GM19467 (cell line): ENCODE results near the gene USH1G.
"Not testable (repeated sequence)": the region's sequence is repeated elsewhere in the genome, so short reads cannot be mapped to it uniquely, and the experiment has no call there.

Source experiments
- ATAC-seq: cut with Tn5 transposase; IDR thresholded peaks from one replicate; pipeline ENCODE4 v1.9.1; 2021; ENCODE audit warnings: mild to moderate bottlenecking, moderate library complexity; ENCODE audit not compliant: unreplicated experiment

Gene USH1G

DNA sequence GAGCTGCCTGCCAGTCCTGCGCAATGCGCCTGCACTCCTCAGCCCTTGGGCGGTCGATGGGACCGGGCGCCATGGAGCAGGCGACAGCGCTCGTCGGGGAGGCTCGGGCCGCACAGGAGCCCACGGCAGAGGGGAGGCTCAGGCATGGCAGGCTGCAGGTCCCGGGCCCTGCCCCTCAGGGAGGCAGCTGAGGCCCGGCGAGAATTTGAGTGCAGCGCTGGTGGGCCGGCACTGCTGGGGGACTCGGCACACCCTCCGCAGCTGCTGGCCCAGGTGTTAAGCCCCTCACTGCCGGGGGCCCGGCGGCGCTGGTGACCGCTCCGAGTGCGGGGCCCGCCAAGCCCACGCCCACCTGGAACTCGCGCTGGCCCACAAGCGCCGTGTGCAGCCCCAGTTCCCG lies 16.0 kb downstream of the USH1G start:
- no peak for ATAC-seq

DNA sequence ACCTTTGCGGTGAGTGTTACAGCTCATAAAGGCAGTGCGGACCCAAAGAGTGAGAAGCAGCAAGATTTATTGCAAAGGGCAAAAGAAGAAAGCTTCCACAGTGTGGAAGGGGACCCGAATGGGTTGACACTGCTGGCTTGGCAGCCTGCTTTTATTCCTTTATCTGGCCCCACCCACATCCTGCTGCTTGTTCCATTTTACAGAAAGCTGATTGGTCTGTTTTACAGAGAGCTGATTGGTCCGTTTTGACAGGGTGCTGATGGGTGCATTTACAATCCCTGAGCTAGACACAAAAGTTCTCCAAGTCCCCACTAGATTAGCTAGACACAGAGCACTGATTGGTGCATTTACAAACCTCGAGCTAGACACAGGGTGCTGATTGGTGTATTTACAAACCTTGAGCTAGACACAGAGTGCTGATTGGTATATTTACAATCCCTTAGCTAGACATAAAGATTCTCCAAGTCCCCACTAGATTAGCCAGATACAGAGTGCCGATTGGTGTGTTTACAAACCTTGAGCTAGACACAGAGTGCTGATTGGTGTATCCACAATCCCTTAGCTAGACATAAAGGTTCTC lies 16.8 kb downstream of the USH1G start:
- ATAC-seq, result not testable (repeated sequence)

DNA sequence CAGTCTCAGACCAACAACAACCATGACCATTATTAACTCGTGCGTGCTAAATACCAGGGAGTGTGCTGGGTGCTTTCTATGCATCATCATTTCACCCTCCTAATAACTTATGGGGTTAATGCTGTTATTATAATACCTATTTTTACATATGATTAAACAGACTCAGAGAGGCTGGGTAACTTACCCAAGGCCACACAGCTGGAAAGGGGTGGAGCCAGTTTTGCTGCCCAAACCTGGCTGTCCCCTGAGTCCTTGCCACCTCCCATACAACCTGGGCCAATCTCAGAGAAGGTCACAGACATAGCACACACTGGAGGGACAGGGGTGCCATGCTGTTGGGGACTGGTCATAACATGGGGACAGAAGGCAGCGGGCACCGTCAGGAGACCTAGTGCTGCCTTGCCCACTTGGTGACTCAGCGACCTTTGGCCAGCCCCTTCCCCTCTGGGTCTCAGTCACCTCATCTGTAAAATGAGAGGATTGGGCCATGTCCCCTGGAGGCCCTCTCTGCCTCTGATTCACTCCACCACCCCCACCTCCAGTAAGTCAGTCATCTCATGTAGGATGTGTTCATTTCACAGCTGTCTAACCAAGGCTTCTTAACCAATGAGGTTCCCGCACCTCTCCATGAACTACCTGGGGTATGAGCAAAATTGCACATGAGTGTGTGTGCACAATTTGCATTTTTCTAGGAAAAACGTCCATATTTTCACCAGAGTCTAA lies 18.2 kb downstream of the USH1G start:
- ATAC-seq, result no peak

DNA sequence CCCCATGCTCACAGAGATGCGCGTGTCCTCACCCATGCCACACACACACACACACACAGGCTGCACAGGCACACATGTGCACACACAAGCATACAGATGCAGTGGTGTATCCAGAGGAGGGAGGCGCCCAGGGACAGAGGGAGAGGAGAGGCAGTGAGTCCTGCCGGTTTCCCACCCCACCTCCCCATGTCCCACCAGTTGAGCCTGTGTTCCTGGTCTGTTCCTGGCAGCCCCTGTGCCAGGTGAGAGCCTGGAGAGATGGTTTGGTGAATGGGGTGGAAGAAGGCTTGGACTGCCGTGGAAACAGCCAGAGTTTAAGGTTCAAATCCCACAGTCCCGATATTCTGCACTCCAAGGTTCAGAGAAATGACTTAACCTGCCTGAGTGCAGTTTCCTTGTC lies 19.4 kb downstream of the USH1G start:
- no peak for ATAC-seq

DNA sequence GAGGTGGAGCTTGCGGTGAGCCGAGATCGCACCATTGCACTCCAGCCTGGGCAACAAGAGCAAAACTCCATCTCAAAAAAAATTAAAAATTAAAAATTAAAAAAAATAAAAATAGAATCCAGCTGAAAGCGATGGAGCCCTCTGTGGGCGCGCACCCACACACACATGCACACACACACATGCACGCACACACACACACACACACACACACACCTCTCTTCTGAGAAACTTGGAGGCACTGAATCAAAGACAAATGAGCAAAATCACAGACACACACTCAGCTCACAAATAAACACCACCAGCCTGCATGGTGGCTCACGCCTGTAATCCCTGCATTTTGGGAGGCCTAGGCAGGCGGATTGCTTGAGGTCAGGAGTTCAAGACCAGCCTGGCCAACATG lies 20.0 kb downstream of the USH1G start:
- no peak for ATAC-seq

DNA sequence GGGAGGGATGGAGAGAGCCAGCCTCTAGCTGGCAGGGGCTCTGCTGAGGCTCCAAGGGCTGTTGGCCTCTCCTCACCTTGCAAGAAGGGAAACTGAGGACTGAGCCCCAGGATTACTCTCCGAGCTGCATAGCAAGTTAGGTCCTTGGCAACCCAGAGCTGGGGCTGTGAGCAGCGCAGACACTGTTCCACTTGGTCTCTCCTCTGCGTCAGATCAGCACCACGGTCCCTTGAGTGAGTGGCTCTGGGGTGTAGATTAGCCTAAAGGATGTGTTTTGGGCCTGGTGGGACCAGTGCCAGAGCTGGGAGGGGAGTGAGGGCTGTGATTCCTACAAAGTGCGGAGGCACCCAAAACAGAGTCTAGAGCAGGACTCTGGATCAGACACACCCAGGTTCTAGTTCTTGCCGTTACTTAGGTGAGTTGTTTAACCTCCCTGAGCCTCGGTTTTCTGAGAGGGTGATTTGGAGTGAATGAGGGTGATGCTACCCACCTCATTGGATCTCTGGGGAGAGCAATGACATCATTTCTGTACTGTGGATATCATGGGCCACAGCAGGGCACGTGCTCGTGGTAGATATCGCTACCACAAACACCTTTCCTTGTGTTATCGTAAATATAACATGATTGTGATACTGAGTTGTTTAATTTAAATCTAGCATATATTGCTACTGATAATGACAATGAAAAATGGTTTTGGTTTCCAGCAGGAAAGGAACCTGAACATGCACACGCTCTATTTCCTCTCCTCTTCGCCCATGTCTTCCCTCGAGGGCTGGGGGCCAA lies 21.5 kb downstream of the USH1G start:
- ATAC-seq, result no peak

DNA sequence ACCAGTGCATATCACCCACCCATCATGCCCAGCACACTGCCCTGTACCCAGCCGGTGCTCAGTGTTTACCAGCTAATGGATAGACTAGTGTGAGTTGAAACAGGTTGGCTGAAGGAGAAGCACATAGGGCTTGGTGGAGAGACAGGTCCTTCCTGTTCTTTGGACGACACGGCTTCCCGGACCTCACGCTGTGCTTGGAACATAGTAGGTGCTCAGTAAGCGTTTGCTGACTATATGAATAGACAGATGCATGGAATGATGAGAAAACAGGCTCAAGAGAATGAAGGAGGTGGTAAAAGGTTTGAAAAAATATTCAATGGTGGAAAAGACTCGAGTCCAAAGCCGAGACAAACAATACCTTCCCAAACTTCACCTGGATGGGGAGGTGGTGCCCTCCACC lies 22.8 kb downstream of the USH1G start:
- no peak for ATAC-seq

DNA sequence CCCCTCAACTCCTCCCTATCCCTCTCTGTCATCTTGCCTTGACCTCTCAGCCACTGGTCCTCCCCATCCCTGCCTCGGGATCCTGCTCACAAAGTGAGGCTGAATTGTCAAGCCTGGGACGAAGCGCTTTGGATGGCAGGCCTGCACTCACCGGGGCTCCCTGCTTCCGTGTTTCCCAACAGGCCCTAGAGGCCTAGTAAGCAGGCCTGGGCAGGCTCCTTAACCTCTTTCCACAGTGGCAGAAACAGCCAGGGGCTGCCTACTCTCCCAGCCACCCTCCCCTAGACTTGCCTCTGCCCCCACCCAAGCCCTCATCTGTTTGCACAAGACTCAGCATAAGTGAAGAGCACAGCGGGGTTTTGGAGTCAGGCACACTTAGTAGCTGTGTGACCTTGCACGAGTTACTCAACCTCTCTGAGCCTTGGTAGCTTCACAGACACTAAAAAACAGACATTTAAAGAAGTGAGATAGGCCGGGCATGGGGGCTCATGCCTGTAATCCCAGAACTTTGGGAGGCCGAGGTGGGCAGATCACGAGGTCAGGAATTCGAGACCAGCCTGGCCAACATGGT lies 24.6 kb downstream of the USH1G start:
- no peak for ATAC-seq

DNA sequence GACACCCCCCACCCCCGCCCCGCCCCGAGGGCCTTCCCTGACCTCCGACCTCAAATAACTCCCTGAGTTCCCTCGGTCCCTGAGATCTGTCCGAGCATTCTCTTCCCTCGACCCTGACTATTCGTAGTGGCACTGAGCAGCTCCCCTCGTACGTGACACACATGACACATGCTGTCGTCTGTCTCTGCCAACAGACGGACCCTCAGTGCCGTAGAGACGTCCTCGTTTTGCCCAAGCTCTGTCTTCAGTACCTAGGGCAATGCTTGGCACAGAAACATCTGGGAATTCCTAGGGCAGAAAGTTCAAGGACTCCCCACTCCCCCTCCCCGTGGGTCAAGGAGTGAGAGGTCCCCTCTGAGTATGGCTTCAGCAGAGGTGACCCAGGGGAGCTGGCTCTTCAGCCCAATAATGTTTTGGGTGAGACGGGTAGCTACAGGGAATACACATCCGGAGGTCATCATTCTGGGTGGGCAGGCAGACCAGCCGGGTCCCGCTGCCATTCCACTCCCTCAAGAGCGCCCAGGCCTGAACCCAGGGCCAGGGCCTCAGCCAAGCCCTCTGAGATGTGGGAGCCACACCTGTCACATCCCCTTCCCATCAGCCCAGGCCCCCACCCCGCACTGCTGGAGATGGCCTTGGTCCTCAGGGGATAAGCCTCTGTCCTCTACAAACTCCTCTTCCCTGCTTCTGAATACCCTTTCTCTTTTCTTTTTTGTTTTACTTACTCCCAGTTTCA lies 29.0 kb downstream of the USH1G start:
- ATAC-seq, result no peak

DNA sequence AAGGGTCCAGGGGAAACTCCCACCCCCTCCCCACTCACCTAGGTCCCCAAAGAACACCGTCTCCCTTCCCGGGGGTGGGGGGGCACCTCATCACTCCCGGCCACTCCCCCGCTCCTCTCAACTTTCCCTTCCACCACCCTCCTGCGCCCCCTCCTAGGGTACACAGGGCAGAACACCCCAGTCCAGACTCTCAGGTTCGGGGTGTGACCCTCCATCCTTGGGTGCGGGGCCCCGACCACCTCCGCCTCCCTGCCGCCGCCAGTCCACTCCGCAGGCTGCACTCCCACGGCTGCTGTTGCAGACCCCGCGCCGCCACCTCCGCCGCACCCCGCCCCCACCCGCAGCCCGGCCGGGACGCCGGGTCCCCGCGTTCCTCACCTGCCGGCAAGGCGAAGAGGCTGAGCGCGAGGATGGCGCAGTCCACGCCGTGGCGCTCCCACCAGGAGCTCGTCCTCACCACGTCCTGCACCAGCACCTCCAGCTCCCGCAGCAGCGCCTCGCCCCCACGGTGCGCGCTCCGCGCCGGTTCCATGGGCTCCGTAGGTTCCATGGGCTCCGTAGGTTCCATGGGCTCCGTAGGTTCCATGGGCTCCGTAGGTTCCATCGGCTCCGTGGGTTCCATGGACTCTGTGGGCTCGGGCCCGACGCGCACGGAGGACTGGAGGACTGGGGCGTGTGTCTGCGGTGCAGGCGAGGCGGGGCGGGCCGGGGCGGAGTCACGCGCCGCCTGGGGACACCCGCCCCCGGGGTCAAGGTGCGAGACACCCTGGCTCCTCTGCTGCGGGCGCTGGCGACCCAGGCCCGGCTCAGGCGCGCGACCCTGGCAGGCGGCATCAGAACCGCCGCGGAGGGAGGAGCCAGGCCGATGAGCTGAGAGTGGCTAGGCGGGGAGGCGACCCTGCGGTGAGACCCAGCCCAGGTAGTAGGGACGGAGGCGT lies 29.8 kb downstream of the USH1G start, which contains the start of gene FADS6:
Gene FADS6 (minus strand): TSS at position 660 of the 938 bp plus-strand sequence. CDS start 38 bp downstream, at position 622.
- no peak for ATAC-seq

DNA sequence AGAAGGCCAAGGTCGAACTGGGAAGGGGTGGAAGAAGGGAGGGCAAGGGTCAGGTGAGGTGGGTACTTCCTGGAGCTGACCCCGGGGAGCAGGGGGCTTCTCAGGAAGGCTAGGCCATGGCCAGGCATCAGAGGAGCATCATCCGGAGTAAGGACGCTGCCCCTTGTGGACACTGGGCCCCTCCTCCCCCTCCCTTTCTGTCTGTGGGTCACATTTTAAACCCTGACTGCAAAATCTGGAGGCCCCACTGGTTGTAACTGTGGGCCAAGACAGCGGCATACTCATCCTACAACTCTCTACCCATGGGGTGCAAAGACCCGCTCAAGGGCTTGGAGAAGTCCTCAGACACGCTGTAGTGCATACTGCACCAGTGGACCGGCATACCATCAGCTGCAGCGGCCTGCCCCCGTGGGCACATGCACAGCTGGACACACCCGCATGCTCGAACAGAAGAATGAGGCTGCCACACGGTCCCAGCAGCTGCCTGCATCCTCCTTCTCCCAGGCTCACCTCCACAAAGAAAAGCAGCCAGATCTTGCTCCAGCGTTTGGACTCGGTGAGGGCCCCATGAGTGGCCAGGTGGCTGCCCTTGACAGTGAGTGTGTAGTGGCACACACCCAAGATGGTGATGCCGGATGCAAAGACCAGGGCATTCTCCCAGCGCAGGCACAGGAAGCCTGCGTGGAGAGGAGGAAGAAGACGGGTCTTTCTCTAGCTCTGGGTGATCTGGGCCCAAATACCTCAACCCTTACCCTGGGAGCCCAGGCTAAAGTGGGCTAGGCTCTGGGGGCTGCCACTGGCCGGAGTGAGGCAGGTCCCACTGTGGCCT lies 30.8 kb downstream of the USH1G start:
- ATAC-seq, result no peak

DNA sequence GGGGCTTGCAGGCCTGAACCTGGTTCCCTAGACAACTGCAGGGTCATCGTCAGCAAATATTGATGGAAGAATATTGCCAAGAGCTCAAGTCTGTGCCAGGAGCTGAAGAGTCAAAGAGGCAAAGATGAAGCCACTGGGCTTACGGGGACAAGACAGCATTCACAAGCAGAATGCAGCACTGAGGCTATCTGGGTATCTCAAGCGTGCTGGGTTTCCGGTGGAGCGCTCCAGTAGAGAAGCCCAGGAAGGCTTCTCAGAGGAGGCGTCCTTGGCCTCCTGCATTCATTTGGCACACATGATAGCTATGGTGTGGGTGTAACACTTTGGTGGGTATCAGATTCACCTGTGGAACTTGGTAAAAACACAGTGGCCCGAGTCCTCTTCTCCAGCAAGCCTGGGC lies 32.5 kb downstream of the USH1G start:
- ATAC-seq, result no peak

DNA sequence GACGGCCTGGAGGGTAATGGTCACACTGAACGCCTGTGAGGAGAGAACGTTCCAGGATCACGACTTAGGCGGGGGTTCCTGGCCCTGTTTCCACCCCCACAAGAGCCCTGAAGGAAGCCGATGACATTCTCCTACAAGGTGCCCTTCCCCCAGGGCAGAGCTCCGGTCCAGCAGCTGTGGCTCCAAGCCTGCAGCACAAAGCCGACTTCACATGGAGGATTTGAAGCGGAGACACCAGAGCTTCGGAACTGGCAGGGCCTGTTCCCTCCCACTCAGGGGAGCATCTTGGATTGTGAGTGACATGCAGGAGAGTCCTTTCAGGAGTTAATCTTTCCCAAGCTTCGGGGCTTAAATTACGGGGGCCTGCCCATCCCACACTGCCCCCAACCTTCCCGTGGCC lies 34.6 kb downstream of the USH1G start:
- ATAC-seq, result no peak

DNA sequence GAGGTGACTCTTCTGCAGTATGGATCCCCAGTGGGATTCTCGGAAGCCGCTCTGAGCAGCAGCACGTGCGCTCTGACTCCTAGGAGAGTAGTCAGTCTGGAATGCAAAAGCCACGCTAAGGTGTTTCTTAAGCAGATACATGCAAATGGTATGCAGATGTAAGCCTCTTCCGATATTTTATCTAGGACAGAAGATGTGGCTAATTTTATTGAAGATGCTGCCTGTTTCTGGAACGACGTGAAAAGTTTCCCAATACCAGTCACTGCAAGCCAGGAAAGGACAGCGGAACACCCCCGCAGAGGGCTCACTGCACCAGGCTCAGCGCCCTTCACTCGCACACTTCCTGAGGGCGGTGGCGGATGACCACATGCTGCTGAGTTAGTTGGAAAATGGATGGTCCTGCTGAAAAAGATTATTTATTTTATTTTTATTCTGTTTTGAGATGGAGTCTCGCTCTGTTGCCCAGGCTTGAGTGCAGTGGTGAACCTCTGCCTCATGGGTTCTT lies 39.8 kb downstream of the USH1G start:
- ATAC-seq, result no peak

DNA sequence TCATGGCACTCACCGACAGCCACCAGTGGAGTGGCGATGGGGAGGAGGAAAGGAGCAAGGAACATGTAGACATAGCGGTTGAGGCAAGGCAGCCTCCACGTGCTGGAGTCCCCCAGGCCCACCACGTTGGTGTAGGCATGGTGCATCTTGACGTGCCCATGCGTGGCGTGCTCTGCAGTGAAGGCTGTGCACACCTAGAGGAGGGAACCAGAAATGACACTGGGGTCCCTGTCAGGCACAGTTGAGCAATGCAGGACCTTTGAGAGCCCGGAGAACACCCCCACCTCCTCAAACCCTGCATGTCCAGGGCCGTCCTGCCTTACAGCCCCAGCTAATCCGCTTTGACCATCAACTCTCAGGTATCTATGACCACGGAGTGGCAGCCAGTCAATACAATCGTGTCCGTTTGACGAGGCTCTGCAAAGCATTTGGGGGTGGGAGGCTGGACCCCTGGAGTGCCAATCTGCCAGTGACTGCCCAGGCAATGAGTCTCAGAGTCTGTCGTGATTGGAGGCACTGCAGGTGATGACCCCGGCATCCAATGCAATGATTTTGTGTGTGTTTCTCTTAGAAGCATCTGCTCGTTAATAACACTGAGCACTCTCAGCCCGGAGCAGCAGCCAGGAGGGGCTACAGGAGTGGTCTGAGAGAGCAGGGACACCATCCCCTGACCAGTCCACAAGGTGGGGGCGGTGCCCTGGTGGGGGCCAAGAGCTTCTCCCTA lies 40.4 kb downstream of the USH1G start:
- ATAC-seq, result no peak

DNA sequence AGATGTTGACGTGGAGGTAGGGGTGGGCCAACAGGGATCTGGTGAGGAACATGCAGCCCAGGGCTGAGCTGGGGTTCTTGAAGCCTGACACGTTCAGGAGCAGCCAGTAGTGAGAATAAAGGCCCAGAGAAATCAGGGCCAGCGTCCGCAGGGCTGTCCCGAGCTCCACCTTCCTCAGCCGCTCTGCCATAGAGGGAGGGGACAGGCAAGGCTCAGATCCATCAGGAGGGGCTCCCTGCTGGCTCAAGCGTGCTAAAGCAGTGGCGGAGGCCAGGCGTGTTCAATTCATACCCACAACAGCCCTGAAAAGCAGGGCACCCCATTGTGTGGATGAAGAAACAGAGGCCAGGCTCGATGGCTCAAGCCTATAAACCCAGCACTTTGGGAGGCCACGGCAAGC lies 42.0 kb downstream of the USH1G start:
- ATAC-seq, result no peak

DNA sequence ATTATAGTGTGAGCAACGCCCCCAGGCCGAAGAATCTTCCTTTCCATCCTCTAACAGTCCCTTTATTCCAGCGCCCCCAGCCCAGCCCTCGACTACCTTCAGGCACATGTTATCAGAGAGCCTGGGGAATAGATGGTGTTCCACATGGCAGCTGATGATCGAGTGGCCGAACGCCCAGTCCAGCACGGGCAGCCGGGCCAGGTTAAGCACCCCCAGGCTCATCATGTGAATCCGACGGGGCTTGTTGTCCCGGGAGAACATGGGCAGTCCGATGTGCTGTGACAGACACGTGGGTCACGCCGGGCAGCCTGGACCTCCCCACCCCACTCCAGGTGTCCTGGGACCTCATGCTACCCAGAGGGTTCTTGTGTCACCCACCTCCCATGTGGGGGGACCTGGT lies 43.7 kb downstream of the USH1G start:
- no peak for ATAC-seq

DNA sequence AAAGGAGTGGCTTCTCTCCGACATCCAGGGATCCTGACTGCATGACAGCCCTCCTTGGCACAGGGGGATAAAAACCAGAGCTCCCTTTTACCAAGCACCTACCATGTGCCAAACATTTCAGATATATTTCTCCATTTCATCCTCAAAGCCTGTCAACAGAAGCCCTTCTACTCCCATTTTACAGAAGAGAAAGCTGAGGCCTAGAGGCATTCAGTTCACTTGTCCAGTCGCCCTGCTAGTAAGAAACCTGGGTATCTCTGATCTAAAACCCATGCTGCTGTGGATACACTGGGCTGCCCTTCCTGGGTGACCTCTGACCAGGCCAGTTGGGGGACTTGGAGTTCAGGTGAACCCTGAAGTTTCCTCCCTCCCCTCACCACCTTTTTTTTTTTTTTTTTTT lies 44.4 kb downstream of the USH1G start:
- ATAC-seq, result no peak
